SK-N-MC (cell line): Measurements from ENCODE around the gene OPCML.

Experiments used
- EZH2 ChIP-seq: fragments of 200-600 bp; sonication (generic); IDR thresholded peaks from one replicate; pipeline ENCODE4 v1.6.1; 2017; ENCODE audit warnings: antibody characterized with exemption
- FOXP2 ChIP-seq: optimal IDR thresholded peaks from 2 replicates; pipeline ENCODE3; 2011; ENCODE audit warnings: mild to moderate bottlenecking, moderate library complexity; ENCODE audit not compliant: insufficient read depth; ENCODE audit errors: extremely low read length, control extremely low read depth
- POLR2AphosphoS5 ChIP-seq: IDR thresholded peaks from 2 replicates; pipeline ENCODE4 v1.6.1; 2012; ENCODE audit warnings: mild to moderate bottlenecking, low read depth, low read length, borderline replicate concordance

DNA sequence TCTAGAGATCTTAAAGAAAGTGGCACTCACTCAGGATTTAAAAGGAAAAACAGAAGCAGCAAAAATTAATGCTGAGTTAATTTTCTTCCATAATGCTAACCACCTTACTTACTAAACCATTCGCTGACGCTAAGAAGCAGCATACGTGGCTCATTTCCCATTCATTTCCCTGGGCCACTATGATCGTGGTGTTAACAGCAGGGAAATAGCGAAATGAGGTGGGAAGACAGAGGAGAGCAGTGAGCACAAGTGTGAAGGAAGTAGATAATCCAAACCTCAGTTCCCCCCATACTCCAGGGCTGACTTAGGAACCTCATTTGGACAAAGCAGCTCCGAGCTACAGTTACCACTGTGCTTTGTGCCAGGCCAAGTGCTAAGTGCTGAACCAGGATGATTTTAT, 723.2 kb downstream of the OPCML start:
- TF ChIP-seq POLR2AphosphoS5 (no peak), EZH2 (no peak), FOXP2 (no peak)
